GM12865 (cell line): ENCODE results near the gene SMR3A.
A peak's percentile ranks its signal among the peaks of the same experiment; 100 is the strongest.

Source experiments
- DNase-seq: peaks from one replicate; pipeline ENCODE4 v3.0.0; 2010; ENCODE audit warnings: low read depth
- H3K4me3 ChIP-seq: 2 replicates; pipeline ENCODE4 v1.5.1; 2011; ENCODE audit warnings: mild to moderate bottlenecking, low read depth, low read length, control low read depth
- TF ChIP-seq, protein P1 (sequence below): IDR thresholded peaks from 2 replicates; pipeline ENCODE4 v1.5.1; 2011; ENCODE audit warnings: low read length, control low read depth, low read depth, inconsistent platforms; ENCODE audit not compliant: insufficient read depth; ENCODE audit errors: missing control alignments

The SMR3A gene

DNA sequence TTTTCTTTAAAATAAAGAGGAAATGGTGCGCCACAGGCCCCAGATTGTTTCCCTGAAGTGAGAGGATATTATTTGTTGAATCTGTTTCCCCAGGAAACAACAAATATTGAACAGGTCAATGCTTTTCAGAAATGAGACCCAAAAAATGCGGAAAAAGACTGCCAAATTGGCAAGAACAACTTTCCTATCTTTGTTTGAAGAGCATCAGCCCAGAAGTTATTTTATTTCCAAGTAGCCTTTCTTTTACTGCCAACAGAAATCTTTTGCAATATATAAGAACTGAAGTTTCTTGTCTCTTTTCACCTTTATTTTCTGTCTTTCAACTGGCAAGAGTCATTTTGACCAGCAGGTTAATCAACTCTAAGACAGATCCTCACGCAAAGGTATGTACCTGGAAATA is at the start of gene SMR3A:
SMR3A (plus strand) TSS at position 301 of the 400 bp plus-strand sequence. CDS start 1,356 bp downstream, outside the sequence.
- H3K4me3 ChIP-seq, result no peak within 1 kb of the TSS
- DNase-seq, result no peak
- TF ChIP-seq, protein P1, sequence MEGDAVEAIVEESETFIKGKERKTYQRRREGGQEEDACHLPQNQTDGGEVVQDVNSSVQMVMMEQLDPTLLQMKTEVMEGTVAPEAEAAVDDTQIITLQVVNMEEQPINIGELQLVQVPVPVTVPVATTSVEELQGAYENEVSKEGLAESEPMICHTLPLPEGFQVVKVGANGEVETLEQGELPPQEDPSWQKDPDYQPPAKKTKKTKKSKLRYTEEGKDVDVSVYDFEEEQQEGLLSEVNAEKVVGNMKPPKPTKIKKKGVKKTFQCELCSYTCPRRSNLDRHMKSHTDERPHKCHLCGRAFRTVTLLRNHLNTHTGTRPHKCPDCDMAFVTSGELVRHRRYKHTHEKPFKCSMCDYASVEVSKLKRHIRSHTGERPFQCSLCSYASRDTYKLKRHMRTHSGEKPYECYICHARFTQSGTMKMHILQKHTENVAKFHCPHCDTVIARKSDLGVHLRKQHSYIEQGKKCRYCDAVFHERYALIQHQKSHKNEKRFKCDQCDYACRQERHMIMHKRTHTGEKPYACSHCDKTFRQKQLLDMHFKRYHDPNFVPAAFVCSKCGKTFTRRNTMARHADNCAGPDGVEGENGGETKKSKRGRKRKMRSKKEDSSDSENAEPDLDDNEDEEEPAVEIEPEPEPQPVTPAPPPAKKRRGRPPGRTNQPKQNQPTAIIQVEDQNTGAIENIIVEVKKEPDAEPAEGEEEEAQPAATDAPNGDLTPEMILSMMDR, result no peak

- DNase-seq, result no peak
Measured at GRCh38 chr4:70313736-70314135, 46.8 kb upstream of the SMR3A start.

DNA sequence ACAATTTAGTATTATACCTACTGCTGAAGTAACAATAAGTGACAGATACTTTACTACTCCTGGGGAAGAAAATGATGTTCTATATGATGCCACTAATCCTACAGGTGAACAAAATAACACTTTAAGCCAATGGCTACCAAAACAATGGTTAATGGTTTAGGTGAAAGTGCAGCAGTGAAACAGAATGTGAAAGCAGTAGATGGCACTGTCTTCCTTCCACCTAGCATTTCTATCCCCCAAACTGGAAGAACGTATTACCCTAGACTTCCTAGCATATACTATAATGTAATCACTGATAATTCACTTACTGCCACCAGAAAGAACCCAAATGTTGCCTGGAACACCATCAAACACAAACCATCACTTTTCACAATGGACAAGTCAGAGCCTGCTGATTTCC is 44.6 kb upstream of the SMR3A start:
- TF ChIP-seq, protein P1, result peak; percentile 40
- H3K4me3 ChIP-seq, result no peak overlapping the region
- peak; percentile 18 for DNase-seq

More at GRCh38 chr4:70313736-70314135, 46.8 kb upstream of the SMR3A start:
- no peak overlapping the region for H3K4me3 ChIP-seq
- TF ChIP-seq, protein P1, result no peak

- DNase-seq, result no peak
- TF ChIP-seq, protein P1, result no peak
- no peak overlapping the region for H3K4me3 ChIP-seq
Measured at GRCh38 chr4:70326052-70326451, 34.5 kb upstream of the SMR3A start.

DNA sequence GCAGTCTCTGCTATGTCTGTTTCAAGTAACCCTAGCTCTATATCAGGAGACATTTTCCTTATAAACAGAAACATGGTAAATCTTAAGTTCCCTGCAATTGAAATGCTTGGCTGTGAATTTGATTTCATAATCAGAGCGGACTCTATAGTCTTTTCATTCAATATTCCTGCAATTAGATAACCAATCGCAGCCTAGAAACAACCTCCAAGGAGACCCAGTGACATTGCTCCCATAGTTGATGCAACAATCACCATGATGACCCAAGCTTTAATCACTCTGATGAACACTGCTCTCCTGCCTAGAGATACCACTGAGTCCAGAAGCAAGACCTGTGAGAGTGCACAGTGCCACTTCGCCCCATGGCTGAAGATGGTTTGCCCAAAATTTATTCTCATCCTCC is 25.9 kb upstream of the SMR3A start, which contains the start of gene CABS1:
CABS1 (plus strand) TSS at position 301 of the 400 bp plus-strand sequence; CDS start at position 360, 59 bp downstream.
- TF ChIP-seq, protein P1, result no peak
- no peak within 1 kb of the TSS for H3K4me3 ChIP-seq
- no peak for DNase-seq

DNA sequence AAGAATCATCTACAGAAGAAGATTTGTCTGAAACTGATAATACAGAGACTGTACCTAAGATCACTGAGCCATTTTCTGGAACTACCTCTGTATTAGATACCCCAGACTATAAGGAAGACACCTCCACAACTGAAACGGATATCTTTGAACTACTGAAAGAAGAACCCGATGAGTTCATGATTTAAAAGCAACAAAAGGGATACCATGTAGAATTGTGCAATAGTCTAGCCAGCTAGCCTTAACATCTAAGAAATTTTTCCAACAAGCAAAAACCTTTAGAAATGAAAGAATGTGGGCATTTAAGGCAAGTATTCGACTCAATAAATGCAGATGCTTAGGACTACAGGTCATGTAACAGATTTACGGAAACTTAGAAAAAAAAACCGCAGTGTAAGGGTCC is 24.5 kb upstream of the SMR3A start:
- no peak for DNase-seq
- TF ChIP-seq, protein P1, result no peak
- H3K4me3 ChIP-seq, result no peak overlapping the region

- TF ChIP-seq, protein P1, result no peak
- no peak overlapping the region for H3K4me3 ChIP-seq
- no peak for DNase-seq
Measured at GRCh38 chr4:70337886-70338420, 22.6 kb upstream of the SMR3A start.
